Stimulated activated CD4-positive, alpha-beta T cell treated with anti-CD3 and anti-CD28 coated beads, Interleukin-15, amount 100 ng/mL, for 48 hours (primary cell): ENCODE measurements around the gene RPL28.

Source experiments
- DNase-seq, 2 donors: peaks; one replicate each; pipeline ENCODE4 v3.0.0-alpha.2; 2020; ENCODE audit warnings: low read depth in 2 of 2

RPL28 gene

GRCh38 chr19:55353356-55353802 is 32.4 kb upstream of the RPL28 start:
- DNase-seq, result no peak

GRCh38 chr19:55353803-55354697 is 31.7 kb upstream of the RPL28 start:
- DNase-seq, result peak in 1 of 2 donors; percentile 36

- DNase-seq, result no peak
These were observed 31.0 kb upstream of the RPL28 start, which contains the start of gene COX6B2 for GRCh38 chr19:55354698-55355212. Gene COX6B2, minus strand, starts transcription at chr19:55354719. Its CDS starts 198 bp downstream, at chr19:55354521.

- no peak for DNase-seq
These were observed 30.4 kb upstream of the RPL28 start for GRCh38 chr19:55355213-55355821.

- DNase-seq, result no peak
These were observed 27.2 kb upstream of the RPL28 start for GRCh38 chr19:55358493-55358892.

- no peak for DNase-seq
These were observed 26.5 kb upstream of the RPL28 start for GRCh38 chr19:55358943-55359908.

DNA sequence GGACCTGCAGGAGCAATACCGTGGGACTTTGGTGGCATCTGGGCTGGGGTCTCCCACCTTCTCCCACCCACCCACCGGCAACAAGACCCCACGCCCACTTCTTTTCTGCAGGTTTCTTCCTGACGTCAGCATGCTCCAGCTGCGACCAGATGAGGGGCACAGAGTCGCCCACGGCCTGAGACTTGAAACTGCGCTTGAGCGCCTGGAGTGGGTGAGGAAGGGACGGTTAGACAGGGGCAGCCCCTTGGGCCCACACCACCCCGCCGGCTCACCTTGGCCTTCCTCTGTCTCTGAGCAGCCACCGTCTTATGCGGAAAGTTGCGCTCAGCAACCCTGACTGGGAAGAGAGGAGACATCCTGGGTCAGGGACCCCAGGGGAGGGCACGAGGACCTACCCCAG is 24.8 kb upstream of the RPL28 start:
- no peak for DNase-seq

GRCh38 chr19:55362174-55362989 is 23.4 kb upstream of the RPL28 start:
- DNase-seq, result no peak

DNA sequence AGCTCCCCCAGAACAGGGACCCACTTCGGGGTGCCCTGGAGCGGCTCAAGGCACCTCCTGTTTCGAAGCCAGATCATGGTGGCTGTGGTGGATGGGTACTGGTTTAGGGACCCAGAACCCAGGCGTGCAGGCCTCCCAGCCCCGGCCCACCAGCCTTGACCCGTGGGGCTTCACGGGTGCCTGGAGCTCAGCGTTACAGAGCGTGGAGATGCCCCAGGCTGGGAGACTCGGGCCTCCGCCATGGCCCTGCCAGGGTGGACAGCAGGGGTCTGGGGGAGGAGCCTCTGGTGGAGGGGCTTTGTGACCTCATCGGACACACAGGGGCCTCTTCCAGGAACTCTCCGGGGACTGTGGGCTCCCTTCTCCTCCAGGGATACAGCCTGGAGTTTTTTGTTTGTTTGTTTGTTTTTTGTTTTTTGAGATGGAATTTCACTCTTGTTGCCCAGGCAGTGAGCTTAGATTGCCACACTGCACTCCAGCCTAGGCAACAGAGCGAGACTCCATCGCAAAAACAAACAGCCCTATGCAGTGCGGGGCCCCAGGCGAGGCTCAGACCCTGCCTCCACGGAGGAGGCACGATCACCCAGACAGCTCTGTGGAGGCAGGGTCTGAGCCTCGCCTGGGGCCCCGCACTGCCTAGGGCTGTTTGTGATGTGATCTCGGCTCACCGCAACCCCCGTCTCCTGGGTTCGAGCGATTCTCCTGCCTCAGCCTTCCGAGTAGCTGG is 22.6 kb upstream of the RPL28 start, which contains the start of gene GARIN5B:
Gene GARIN5B (minus strand): TSS at position 271 of the 727 bp plus-strand sequence. CDS start 194 bp downstream, at position 77.
- DNase-seq, result no peak

- DNase-seq, result no peak
These were observed 20.5 kb upstream of the RPL28 start for GRCh38 chr19:55365245-55365644.

DNA sequence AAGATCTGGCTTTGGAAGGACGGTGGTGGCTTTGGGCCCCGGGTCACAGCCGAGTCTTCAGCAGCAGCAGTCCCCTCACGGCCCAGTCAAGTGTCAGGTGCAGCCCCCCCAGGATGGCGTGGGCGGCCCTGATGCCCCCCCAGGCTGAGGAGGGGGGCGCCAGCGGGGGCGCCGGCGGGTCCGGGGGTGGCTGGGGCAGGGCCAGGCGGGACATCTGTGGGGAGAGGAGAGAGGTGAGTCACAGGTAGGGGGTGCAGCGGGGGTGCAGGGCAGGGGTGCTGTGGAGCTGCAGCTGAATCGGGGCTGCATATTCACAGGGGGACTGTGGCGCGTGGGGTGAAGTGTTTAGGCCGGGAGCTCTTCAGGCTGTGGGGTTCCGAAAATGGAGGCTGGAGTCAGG is 19.8 kb upstream of the RPL28 start:
- DNase-seq, result no peak

- no peak for DNase-seq
These were observed 18.9 kb upstream of the RPL28 start for GRCh38 chr19:55366790-55367189.

DNA sequence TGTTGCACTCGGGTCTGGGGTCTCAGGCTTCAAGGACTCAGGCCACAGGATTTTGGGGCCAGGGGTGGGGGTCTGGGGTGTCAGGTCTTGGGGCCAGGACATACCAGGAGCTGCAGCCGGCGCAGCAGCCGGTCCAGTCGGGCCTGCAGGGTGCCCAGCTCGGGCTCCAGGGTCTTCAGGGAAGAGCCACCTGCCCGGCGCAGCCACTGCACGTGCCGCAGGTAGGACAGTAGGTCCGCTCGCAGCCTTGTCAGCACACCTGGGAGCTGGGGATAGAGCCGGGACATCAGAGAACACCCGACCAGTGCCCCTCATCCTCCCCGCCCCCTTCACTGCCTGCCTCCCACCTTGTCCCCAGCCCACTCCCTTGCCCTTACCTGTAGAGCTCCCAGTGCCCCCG is 17.6 kb upstream of the RPL28 start:
- no peak for DNase-seq

DNA sequence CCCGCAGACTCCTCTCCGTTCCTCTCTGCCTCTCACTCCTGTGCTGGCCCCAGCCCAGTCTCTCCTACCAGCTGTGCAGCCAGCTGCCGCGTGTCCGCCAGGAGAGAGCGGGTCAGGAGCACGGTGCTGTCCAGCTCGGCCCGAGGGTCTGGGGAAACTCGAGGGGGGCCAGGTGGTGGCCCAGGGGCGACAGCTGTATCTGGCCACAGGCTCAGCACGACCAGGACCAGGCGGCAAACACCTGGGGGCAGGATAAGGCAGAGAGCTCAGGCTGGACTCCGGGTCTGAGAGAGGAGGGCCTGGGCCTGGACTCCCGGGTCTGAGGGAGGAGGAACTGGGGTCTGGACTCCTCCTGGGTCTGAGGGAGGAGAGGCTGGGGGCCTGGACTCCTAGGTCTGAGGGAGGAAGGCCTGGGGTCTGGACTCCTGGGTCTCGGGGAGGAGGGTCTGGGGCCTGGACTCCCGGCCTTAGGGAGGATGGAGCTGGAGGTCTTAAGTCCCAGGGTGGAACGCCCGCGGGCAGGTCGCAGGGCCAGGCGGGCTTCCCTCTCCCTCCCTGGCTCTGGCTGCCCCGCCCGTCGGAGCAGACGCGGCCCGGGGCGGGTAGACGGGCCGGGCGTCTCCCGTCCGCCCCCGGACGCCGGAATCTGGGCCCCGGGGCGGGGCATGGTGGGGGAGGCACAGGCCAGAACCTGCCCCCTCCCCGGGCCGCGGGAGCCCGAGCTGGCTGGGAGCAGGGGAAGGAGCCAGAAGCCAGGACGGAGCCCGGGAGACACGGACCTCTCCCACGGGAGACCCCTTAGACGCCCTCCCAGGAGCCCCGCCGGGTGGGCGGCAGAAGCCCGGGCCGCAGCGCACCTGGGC is 16.8 kb upstream of the RPL28 start:
- DNase-seq, result no peak

DNA sequence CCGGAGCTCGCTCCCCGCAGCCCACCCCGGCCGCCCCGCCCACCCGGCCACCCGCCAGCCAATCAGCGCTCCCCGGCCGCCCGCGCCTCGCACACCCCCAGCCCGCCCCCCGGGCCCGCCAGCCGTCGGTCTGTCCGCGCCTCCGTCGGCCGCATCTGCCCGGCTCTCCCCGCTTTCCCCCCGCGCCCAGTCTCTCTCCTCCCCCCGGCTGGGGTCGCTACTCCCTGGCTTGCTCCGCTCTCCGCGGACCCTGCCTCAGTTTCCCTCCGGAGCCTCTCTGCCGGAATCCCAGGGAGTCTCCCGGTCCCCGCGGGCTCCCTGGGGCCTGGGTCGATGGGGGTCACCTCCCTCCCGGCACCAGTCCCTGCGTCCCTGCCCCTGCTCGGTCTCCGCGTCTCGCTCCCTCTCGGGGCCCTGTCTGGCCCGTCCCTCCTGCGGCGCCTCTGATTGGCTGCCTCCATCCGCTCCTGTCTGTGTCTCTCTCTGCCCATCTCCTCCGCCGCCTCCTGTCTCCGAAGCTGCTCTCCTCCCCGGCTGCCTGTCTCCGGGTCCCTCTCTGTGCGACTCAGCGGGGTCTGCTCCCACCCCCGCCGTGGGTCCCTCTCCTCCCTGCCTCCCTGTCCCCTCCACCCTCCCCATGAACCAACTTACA is 16.0 kb upstream of the RPL28 start:
- no peak for DNase-seq

GRCh38 chr19:55370305-55370988 is 15.3 kb upstream of the RPL28 start, which contains the start of gene IL11:
Gene IL11, minus strand, starts transcription at chr19:55370463. Its CDS starts 153 bp downstream, at chr19:55370310.
- no peak for DNase-seq

- no peak for DNase-seq
These were observed 13.2 kb upstream of the RPL28 start for GRCh38 chr19:55372316-55373081.
